SK-N-SH treated with all-trans-retinoic acid at 6 μM for 48 hours (cell line): Measurements from ENCODE around the gene C16orf96.

Experiments
- CSRNP3 ChIP-seq: fragments of 250-450 bp; sonication (Bioruptor Pico); IDR thresholded peaks from 2 replicates; pipeline ENCODE4 v1.5.1; 2021; ENCODE audit warnings: mild to moderate bottlenecking, moderate library complexity
- PATZ1 ChIP-seq: fragments of 250-450 bp; sonication (Bioruptor Pico); IDR thresholded peaks from 2 replicates; pipeline ENCODE4 v1.8.0; 2020; ENCODE audit warnings: mild to moderate bottlenecking, moderate library complexity, borderline replicate concordance
- TOX ChIP-seq: fragments of 250-450 bp; sonication (Bioruptor Pico); IDR thresholded peaks from 2 replicates; pipeline ENCODE4 v1.8.0; 2021; ENCODE audit warnings: mild to moderate bottlenecking, moderate library complexity, borderline replicate concordance

- TF ChIP-seq TOX, result no peak
- no peak for TF ChIP-seq PATZ1 (CRISPR knock-in tag)
- TF ChIP-seq CSRNP3, result no peak
Measured at GRCh38 chr16:4611337-4612021, 55.3 kb downstream of the C16orf96 start.
